ENCODE data around the gene MAEA. TPM values are rescaled to one million over a fixed set of nuclear protein-coding genes. Genes with fewer than 3 reads are reported as not detected.

MAEA gene
- polyA plus RNA-seq, 1 experiment: 73.3 TPM

- CTCF ChIA-PET: no interaction called here
- H3K4me3 ChIP-seq (ENCODE audit: low read depth, low read length): peak overlapping the region; percentile 72
- H3K27me3 ChIP-seq (ENCODE audit: control insufficient read depth, insufficient read depth, low read length): no peaks in the 10 kb centered on the region
- no peak for TF ChIP-seq CTCF (IDR thresholded peaks at IDR 0.05; ENCODE audit: low read depth, low read length)
- H3K9me3 ChIP-seq (ENCODE audit: control insufficient read depth, insufficient read depth, low read length): peaks cover 32% of the 10 kb centered on the region
- POLR2A ChIA-PET: interaction anchor here (1.0 to 4.7 kb wide), 4 partner anchors 40 to 99 kb away, joined by 3 to 33 read pairs (median 3); partner anchors contain the start of gene UVSSA
- peak overlapping the region; percentile 86 for H3K27ac ChIP-seq (ENCODE audit: low read depth, low read length)
- no peak for DNase-seq (ENCODE audit: low read depth, low spot score)
Measured at GRCh38 chr4:1247864-1248244, 41.8 kb upstream of the MAEA start.

DNA sequence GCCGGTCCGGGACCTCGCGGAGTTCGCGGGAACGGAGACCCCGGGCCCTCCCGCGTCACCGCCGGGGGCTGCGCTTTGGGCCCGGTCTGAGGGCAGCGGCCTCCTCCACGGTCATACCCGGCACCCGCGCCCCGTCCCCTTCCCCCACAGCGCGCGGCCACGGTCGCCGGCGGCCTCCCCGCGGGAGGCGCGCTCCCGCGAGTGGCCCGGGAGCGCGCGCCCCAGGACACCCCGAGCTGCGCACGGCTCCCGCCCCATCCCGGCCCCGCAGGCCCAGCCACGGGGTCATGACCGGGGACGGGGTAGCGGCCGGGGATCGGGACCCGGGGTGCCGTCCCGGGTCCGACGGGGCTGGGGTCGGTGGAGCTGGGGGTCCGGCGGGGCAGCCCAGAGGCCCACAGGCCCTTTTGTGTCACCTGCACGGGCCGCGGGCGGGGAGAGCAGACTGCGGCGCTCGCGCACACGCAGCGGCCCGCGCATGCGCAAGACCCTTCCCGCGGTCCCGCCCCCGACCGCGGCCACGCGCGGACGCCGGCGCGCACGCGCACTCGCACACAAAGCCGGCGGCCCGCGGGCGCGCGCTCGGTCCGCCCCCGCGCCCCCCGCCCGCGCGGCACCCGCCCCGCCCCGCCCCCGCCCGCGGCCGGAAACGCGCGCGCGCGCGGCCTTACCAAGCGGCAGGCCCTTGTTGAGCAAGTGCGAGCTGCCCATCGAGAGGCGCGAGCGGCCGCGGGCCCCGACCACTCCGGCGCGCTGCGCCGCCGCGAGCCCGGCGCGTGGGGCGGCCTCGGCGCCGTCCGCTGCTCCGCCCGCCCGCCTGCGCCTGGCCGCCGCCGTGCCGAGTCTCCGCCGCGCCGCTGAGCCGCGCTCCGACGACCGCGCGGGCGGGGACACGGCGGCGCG is 41.2 kb upstream of the MAEA start, which contains the start of gene CTBP1:
Gene CTBP1 (minus strand): TSS at position 886 of the 903 bp plus-strand sequence. CDS start 7,799 bp downstream, outside the sequence.
- POLR2A ChIA-PET: interaction anchor here (0.6 to 4.7 kb wide), 8 partner anchors 14 to 195 kb away, joined by 3 to 33 read pairs (median 3); partner anchors contain the start of gene UVSSA
- CTCF ChIA-PET: no interaction called here
- peak; percentile 45 for DNase-seq (ENCODE audit: low read depth, low spot score)
- peak within 1 kb of the TSS; percentile 72 for H3K4me3 ChIP-seq (ENCODE audit: low read depth, low read length)
- no peaks in the 10 kb centered on the region for H3K27me3 ChIP-seq (ENCODE audit: control insufficient read depth, insufficient read depth, low read length)
- no peak for TF ChIP-seq CTCF (IDR thresholded peaks at IDR 0.05; ENCODE audit: low read depth, low read length)
- H3K9me3 ChIP-seq (ENCODE audit: control insufficient read depth, insufficient read depth, low read length): peaks cover 38% of the 10 kb centered on the region
- H3K27ac ChIP-seq (ENCODE audit: low read depth, low read length): peak within 1 kb of the TSS; percentile 77

- no peak for TF ChIP-seq CTCF (IDR thresholded peaks at IDR 0.05; ENCODE audit: low read depth, low read length)
- DNase-seq (ENCODE audit: low read depth, low spot score): no peak
- ChIA-PET POLR2A (interaction anchor here (0.6 to 4.7 kb wide), 5 partner anchors 15 to 97 kb away, joined by 3 to 33 read pairs (median 3); partner anchors contain the start of genes SPON2 and UVSSA), CTCF (no interaction called here)
- peak overlapping the region; percentile 77 for H3K27ac ChIP-seq (ENCODE audit: low read depth, low read length)
- H3K27me3 ChIP-seq (ENCODE audit: control insufficient read depth, insufficient read depth, low read length): no peaks in the 10 kb centered on the region
- peaks cover 45% of the 10 kb centered on the region for H3K9me3 ChIP-seq (ENCODE audit: control insufficient read depth, insufficient read depth, low read length)
- H3K4me3 ChIP-seq (ENCODE audit: low read depth, low read length): peak overlapping the region; percentile 58
Measured at GRCh38 chr4:1249148-1249730, 40.5 kb upstream of the MAEA start.

DNA sequence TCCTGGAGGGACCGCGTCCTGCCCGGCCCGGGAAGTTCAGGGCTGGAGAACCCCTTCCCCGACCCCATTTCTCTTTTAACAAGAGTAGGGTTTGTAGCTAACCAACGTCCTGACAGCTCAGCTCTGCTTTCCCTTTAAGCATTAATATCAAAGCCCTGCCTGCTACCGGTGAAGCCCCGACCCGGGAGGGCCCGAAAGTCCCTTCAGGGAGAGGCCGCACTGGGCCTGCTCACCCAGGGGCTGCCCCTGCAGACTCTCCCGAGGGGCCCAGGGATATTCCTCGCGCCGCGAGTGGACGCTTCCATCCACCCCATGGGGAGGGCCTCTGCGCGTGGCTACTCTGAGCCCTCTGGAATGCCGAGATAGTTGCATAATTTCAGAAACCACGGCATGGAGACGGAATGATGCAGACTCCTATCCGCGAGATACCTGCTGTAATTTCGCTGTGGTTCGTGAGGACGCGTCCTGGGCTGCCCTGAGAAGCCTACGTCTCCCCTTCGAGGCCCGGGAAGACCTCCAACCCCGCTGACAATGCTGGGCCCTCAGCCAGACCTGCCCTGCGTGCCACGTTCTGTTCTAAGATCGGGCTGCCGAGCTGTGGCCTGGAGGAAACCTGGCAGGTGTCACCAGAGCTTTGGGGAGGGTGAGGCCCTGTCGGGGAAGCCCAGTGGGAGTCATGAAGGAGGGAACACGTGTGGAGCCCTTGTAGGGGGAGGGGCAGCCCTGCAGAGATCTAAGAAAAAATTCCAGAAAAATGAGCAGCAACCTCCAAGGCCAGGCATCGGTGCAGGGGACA is 39.8 kb upstream of the MAEA start:
- no peak for DNase-seq (ENCODE audit: low read depth, low spot score)
- Histone ChIP-seq H3K27ac (ENCODE audit: low read depth, low read length) (peak overlapping the region; percentile 77), H3K27me3 (ENCODE audit: control insufficient read depth, insufficient read depth, low read length) (no peaks in the 10 kb centered on the region), H3K4me3 (ENCODE audit: low read depth, low read length) (peak overlapping the region; percentile 58), H3K9me3 (ENCODE audit: control insufficient read depth, insufficient read depth, low read length) (peaks cover 48% of the 10 kb centered on the region)
- no peak for TF ChIP-seq CTCF (IDR thresholded peaks at IDR 0.05; ENCODE audit: low read depth, low read length)
- ChIA-PET POLR2A (interaction anchor here (0.6 to 4.7 kb wide), 4 partner anchors 18 to 97 kb away, joined by 3 to 33 read pairs (median 4); partner anchors contain the start of genes SPON2 and UVSSA), CTCF (no interaction called here)
